SK-N-SH (cell line): ENCODE results near the gene GRAPL. TPM values are rescaled to one million over a fixed set of nuclear protein-coding genes. Genes with fewer than 3 reads are reported as not detected.
"Not testable (repeated sequence)": the region's sequence is repeated elsewhere in the genome, so short reads cannot be mapped to it uniquely, and the experiment has no call there.

ENCODE experiments used
- CTCF ChIA-PET: fragments of 300-600, 350-600 bp; formaldehyde crosslinking; extraction: SDS; loops from one replicate; lab custom pipeline; 2021; lab: Yijun Ruan, JAX
- POLR2A ChIA-PET: fragments of 350-600 bp; sonication (Branson Sonifier 250); formaldehyde crosslinking; extraction: SDS; loops from one replicate; lab custom pipeline; 2020; ENCODE audit warnings: antibody characterized with exemption, inconsistent platforms; lab: Yijun Ruan, JAX
- DNase-seq: peaks from one replicate; pipeline ENCODE4 v3.0.0; 2012
- H2AFZ ChIP-seq: fragments of 200-600 bp; sonication (generic); 2 replicates; pipeline ENCODE4 v1.8.1; 2016; ENCODE audit warnings: antibody characterized with exemption, mild to moderate bottlenecking, low read depth
- H3F3A ChIP-seq: fragments of 200-600 bp; sonication (generic); replicated peaks from 2 replicates; pipeline ENCODE3; 2016; ENCODE audit warnings: antibody characterized with exemption, mild to moderate bottlenecking; ENCODE audit not compliant: insufficient read depth
- H3K27ac ChIP-seq, 2 experiments: fragments of 200-500 bp in 1 of 2; fragments of 200-600 bp in 1 of 2; sonication (Bioruptor generic) in 1 of 2; sonication (generic), shearing (Covaris generic) in 1 of 2; 2 replicates each; pipeline versions ENCODE4 v1.5.1 to v1.6.1; 2014 to 2016; ENCODE audit warnings: low read depth in 2 of 2, inconsistent platforms in 1 of 2, low read length in 1 of 2, mild to moderate bottlenecking in 1 of 2, mixed read lengths in 1 of 2
- H3K27me3 ChIP-seq: fragments of 200-600 bp; sonication (generic), shearing (Covaris generic); 2 replicates; pipeline ENCODE4 v1.6.1; 2016; ENCODE audit warnings: mixed run types; ENCODE audit not compliant: insufficient read depth
- H3K36me3 ChIP-seq, 2 experiments: fragments of 200-500 bp in 1 of 2; fragments of 200-600 bp in 1 of 2; sonication (Bioruptor generic) in 1 of 2; sonication (generic) in 1 of 2; replicated peaks in 1 of 2; 2 replicates each; pipeline versions ENCODE3 to v1.5.1; 2014 to 2016; ENCODE audit warnings: low read length in 1 of 2, mild to moderate bottlenecking in 1 of 2; ENCODE audit not compliant: insufficient read depth in 2 of 2, control insufficient read depth in 1 of 2
- H3K4me1 ChIP-seq, 2 experiments: fragments of 200-500 bp in 1 of 2; fragments of 200-600 bp in 1 of 2; sonication (Bioruptor generic) in 1 of 2; sonication (generic), shearing (Covaris generic) in 1 of 2; 2 replicates each; pipeline versions ENCODE4 v1.5.1 to v1.6.1; 2014 to 2016; ENCODE audit warnings: low read depth in 1 of 2, low read length in 1 of 2, mixed run types in 1 of 2; ENCODE audit not compliant: insufficient read depth in 2 of 2, control insufficient read depth in 1 of 2
- H3K4me2 ChIP-seq: fragments of 200-600 bp; sonication (generic), shearing (Covaris generic); 2 replicates; pipeline ENCODE4 v1.6.1; 2017; ENCODE audit warnings: mixed run types
- H3K4me3 ChIP-seq, 2 experiments: fragments of 200-500 bp in 1 of 2; fragments of 200-600 bp in 1 of 2; sonication (Bioruptor generic) in 1 of 2; sonication (generic), shearing (Covaris generic) in 1 of 2; 2 replicates each; pipeline versions ENCODE4 v1.5.1 to v1.8.1; 2014 to 2016; ENCODE audit warnings: low read depth in 2 of 2, inconsistent platforms in 1 of 2, low read length in 1 of 2, mild to moderate bottlenecking in 1 of 2, mixed read lengths in 1 of 2, moderate library complexity in 1 of 2
- H3K79me2 ChIP-seq: fragments of 200-600 bp; sonication (generic); 2 replicates; pipeline ENCODE4 v1.8.1; 2017; ENCODE audit warnings: mild to moderate bottlenecking; ENCODE audit not compliant: insufficient read depth
- H3K9ac ChIP-seq: fragments of 200-600 bp; sonication (generic); 2 replicates; pipeline ENCODE4 v1.6.1; 2017; ENCODE audit warnings: mixed run types
- H3K9me2 ChIP-seq: fragments of 200-600 bp; sonication (generic); 2 replicates; pipeline ENCODE4 v1.6.1; 2017; ENCODE audit warnings: mixed run types
- H3K9me3 ChIP-seq: fragments of 200-600 bp; sonication (generic); 2 replicates; pipeline ENCODE4 v1.6.1; 2017; ENCODE audit warnings: mixed run types, mild to moderate bottlenecking, moderate library complexity
- H4K20me1 ChIP-seq: fragments of 200-600 bp; sonication (generic); 2 replicates; pipeline ENCODE4 v1.6.1; 2017; ENCODE audit warnings: mild to moderate bottlenecking, mixed run types; ENCODE audit not compliant: insufficient read depth
- RAD21 ChIP-seq: IDR thresholded peaks from 2 replicates; pipeline ENCODE4 v1.6.1; 2012; ENCODE audit warnings: mild to moderate bottlenecking, low read length
- SMC3 ChIP-seq: IDR thresholded peaks from 2 replicates; pipeline ENCODE4 v1.6.1; 2012; ENCODE audit warnings: low read depth, low read length, improper control_type of control experiment
- WGBS: methylation state at CpG from one replicate; pipeline ENCODE4 v1.1.6; 2017; ENCODE audit warnings: low lambda C conversion rate; 5-methylcytosine and 5-hydroxymethylcytosine counted together
- polyA plus RNA-seq, 3 experiments: library from polyadenylated mRNA; depleted of rRNA; stranded (reverse); fragments of >200 nt; gene quantifications; 2 replicates each; pipeline ENCODE4 v1.2.3, GENCODE V29; 2012

Gene GRAPL
- polyA plus RNA-seq, 1 of the 3 experiments (the other 2 are of a cell fraction), result not detected

GRCh38 chr17:19137959-19138358 lies 10.6 kb downstream of the GRAPL start:
- DNase-seq, H3K9ac ChIP-seq, H3K4me3 ChIP-seq, H3K9me3 ChIP-seq, H3F3A ChIP-seq, H4K20me1 ChIP-seq, H3K9me2 ChIP-seq, POLR2A ChIA-PET, H3K4me2 ChIP-seq, H3K27me3 ChIP-seq, H3K27ac ChIP-seq, CTCF ChIA-PET, H3K79me2 ChIP-seq, H3K36me3 ChIP-seq, H3K4me1 ChIP-seq, H2AFZ ChIP-seq: not testable (repeated sequence)
- no CpG with 5 or more reads among the region's 6 CpGs for WGBS

- H3K4me2 ChIP-seq, CTCF ChIA-PET, H3K9ac ChIP-seq, POLR2A ChIA-PET, H2AFZ ChIP-seq, DNase-seq, H4K20me1 ChIP-seq, H3K9me3 ChIP-seq, H3F3A ChIP-seq, H3K79me2 ChIP-seq, H3K9me2 ChIP-seq, H3K4me3 ChIP-seq, H3K36me3 ChIP-seq, H3K4me1 ChIP-seq, H3K27me3 ChIP-seq: not testable (repeated sequence)
- H3K27ac ChIP-seq, result peak overlapping the region in 1 of 2 experiments; percentile 56; a peak in 1 of 4 replicates
- WGBS, result 20% methylated on average over 1 of the region's 30 CpGs
Observed at GRCh38 chr17:19141366-19142155, 14.2 kb downstream of the GRAPL start.

GRCh38 chr17:19142419-19142818 lies 15.0 kb downstream of the GRAPL start:
- POLR2A ChIA-PET, CTCF ChIA-PET, H3K4me2 ChIP-seq, H3K9me3 ChIP-seq, H3K27ac ChIP-seq, H4K20me1 ChIP-seq, H3F3A ChIP-seq, H3K36me3 ChIP-seq, H3K9ac ChIP-seq, H3K79me2 ChIP-seq, DNase-seq, H3K4me1 ChIP-seq, H2AFZ ChIP-seq, H3K4me3 ChIP-seq, H3K9me2 ChIP-seq, H3K27me3 ChIP-seq: not testable (repeated sequence)
- no CpG with 5 or more reads among the region's 4 CpGs for WGBS
- TF ChIP-seq RAD21 (peak; percentile 44), SMC3 (peak; percentile 30)

GRCh38 chr17:19143097-19143777 lies 15.8 kb downstream of the GRAPL start:
- no CpG with 5 or more reads among the region's 5 CpGs for WGBS
- H2AFZ ChIP-seq, H3K9ac ChIP-seq, H3K9me3 ChIP-seq, H3K79me2 ChIP-seq, POLR2A ChIA-PET, H3K27ac ChIP-seq, H3K9me2 ChIP-seq, H3K4me3 ChIP-seq, H3K27me3 ChIP-seq, CTCF ChIA-PET, H4K20me1 ChIP-seq, H3K4me2 ChIP-seq, DNase-seq, H3K4me1 ChIP-seq, H3K36me3 ChIP-seq, H3F3A ChIP-seq: not testable (repeated sequence)
